ENCODE measurements around the gene MYT1.

MYT1 gene

DNA sequence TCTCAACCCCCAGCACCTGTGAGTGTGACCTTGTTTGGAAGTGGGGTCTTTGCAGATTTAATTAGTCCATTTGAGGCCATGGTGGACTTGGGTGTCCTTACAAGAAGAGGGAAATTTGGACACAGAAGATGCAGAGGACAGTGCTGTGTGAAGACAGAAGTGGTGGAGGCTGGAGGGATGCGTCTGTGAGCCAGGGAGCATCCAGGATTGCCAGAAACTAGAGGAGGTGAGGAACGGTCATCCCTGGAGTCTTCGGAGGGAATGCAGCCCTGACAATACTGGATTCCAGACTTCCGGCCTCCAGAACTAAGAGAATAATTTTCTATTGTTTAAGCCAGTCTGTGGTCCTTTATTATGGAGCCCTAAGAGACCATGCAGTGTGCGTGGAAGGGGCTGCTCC lies 34.0 kb upstream of the MYT1 start:
- Histone ChIP-seq H3K4me2 (ENCODE audit: low read depth, low read length) (no peak overlapping the region), H3K36me3 (replicated peaks; ENCODE audit: insufficient read depth, low read length) (no peaks in the 10 kb centered on the region), H3K27me3 (replicated peaks; ENCODE audit: insufficient read depth, low read length) (peaks cover 35% of the 10 kb centered on the region), H3K79me2 (ENCODE audit: low read length) (no peaks in the 10 kb centered on the region), H3K9me3 (replicated peaks; ENCODE audit: insufficient read depth, low read length) (no peaks in the 10 kb centered on the region), H3K9me2 (replicated peaks; ENCODE audit: insufficient read depth, low read length) (no peaks in the 10 kb centered on the region), H3K4me3 (ENCODE audit: low read length) (no peak overlapping the region), H2AFZ (ENCODE audit: low read length) (no peak overlapping the region), H3K27ac (ENCODE audit: low read length) (no peak overlapping the region), H3F3A (ENCODE audit: insufficient read depth, low read length) (peaks cover 4% of the 10 kb centered on the region), H3K9ac (ENCODE audit: low read length) (no peak overlapping the region), H3K4me1 (ENCODE audit: low read length) (no peaks in the 10 kb centered on the region), H4K20me1 (ENCODE audit: insufficient read depth, low read length) (no peaks in the 10 kb centered on the region)
- DNase-seq = no peak
- TF ChIP-seq, protein P1, sequence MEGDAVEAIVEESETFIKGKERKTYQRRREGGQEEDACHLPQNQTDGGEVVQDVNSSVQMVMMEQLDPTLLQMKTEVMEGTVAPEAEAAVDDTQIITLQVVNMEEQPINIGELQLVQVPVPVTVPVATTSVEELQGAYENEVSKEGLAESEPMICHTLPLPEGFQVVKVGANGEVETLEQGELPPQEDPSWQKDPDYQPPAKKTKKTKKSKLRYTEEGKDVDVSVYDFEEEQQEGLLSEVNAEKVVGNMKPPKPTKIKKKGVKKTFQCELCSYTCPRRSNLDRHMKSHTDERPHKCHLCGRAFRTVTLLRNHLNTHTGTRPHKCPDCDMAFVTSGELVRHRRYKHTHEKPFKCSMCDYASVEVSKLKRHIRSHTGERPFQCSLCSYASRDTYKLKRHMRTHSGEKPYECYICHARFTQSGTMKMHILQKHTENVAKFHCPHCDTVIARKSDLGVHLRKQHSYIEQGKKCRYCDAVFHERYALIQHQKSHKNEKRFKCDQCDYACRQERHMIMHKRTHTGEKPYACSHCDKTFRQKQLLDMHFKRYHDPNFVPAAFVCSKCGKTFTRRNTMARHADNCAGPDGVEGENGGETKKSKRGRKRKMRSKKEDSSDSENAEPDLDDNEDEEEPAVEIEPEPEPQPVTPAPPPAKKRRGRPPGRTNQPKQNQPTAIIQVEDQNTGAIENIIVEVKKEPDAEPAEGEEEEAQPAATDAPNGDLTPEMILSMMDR (IDR thresholded peaks at IDR 0.05; ENCODE audit: low read length) = no peak
- no peak for TF ChIP-seq EZH2phosphoT487 (IDR thresholded peaks at IDR 0.05; ENCODE audit: low read length)
- TF ChIP-seq EZH2 (optimal IDR thresholded peaks at IDR 0.05; ENCODE audit: low read depth, low read length) = no peak

DNA sequence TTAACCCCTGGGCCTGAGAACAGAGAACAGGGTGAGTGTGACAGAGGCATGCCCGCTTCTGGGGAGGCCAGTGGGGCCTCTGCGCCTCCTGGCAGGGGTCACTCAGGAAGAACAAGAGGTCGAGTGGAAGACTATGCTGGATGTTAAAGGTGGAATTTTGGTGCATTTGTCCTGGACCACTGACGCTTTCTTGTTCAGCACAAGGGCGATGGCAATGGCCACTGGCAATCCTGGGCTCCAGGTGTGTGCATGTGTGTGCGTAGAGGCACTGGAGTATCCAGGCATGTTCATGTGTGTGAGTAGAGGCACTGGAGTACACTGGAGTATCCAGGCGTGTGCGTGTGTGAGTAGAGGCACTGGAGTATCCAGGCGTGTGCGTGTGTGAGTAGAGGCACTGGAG lies 33.4 kb upstream of the MYT1 start:
- H2AFZ ChIP-seq (ENCODE audit: low read length) = no peak overlapping the region
- no peaks in the 10 kb centered on the region for H3K9me2 ChIP-seq (replicated peaks; ENCODE audit: insufficient read depth, low read length)
- no peak overlapping the region for H3K27ac ChIP-seq (ENCODE audit: low read length)
- H4K20me1 ChIP-seq (ENCODE audit: insufficient read depth, low read length) = no peaks in the 10 kb centered on the region
- H3K4me2 ChIP-seq (ENCODE audit: low read depth, low read length) = no peak overlapping the region
- no peak for TF ChIP-seq EZH2phosphoT487 (IDR thresholded peaks at IDR 0.05; ENCODE audit: low read length)
- TF ChIP-seq, protein P1 (IDR thresholded peaks at IDR 0.05; ENCODE audit: low read length) = no peak
- TF ChIP-seq EZH2 (optimal IDR thresholded peaks at IDR 0.05; ENCODE audit: low read depth, low read length) = no peak
- H3K4me1 ChIP-seq (ENCODE audit: low read length) = no peaks in the 10 kb centered on the region
- H3K4me3 ChIP-seq (ENCODE audit: low read length) = no peak overlapping the region
- H3K27me3 ChIP-seq (replicated peaks; ENCODE audit: insufficient read depth, low read length) = peaks cover 35% of the 10 kb centered on the region
- no peaks in the 10 kb centered on the region for H3K9me3 ChIP-seq (replicated peaks; ENCODE audit: insufficient read depth, low read length)
- H3K79me2 ChIP-seq (ENCODE audit: low read length) = no peaks in the 10 kb centered on the region
- no peaks in the 10 kb centered on the region for H3K36me3 ChIP-seq (replicated peaks; ENCODE audit: insufficient read depth, low read length)
- H3K9ac ChIP-seq (ENCODE audit: low read length) = no peak overlapping the region
- no peak for DNase-seq
- H3F3A ChIP-seq (ENCODE audit: insufficient read depth, low read length) = peaks cover 4% of the 10 kb centered on the region

DNA sequence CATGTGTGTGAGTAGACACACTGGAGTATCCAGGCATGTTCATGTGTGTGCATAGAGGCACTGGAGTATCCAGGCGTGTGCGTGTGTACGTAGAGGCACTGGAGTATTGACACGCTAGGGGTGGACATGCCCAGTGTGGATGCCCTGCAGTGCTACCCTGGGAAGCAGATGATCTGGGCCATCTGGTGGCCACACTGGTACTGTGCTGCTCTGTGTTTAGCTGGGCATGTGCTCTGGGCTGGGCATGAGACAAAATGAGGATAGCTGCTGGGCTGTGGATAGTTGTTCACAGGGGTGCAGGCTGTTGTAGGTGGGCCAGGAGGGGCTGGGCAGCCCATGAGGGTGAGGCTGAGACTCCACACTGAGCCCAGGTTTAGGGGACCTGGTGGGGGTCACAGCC lies 32.8 kb upstream of the MYT1 start:
- no peak overlapping the region for H2AFZ ChIP-seq (ENCODE audit: low read length)
- H4K20me1 ChIP-seq (ENCODE audit: insufficient read depth, low read length) = no peaks in the 10 kb centered on the region
- H3K4me1 ChIP-seq (ENCODE audit: low read length) = no peaks in the 10 kb centered on the region
- no peak for TF ChIP-seq EZH2phosphoT487 (IDR thresholded peaks at IDR 0.05; ENCODE audit: low read length)
- TF ChIP-seq, protein P1 (IDR thresholded peaks at IDR 0.05; ENCODE audit: low read length) = 0 out of 2 replicates have a peak, but pooled peaks have one; percentile 8
- no peak overlapping the region for H3K9ac ChIP-seq (ENCODE audit: low read length)
- H3F3A ChIP-seq (ENCODE audit: insufficient read depth, low read length) = peaks cover 4% of the 10 kb centered on the region
- no peak overlapping the region for H3K27ac ChIP-seq (ENCODE audit: low read length)
- H3K4me3 ChIP-seq (ENCODE audit: low read length) = no peak overlapping the region
- DNase-seq = no peak
- H3K9me3 ChIP-seq (replicated peaks; ENCODE audit: insufficient read depth, low read length) = no peaks in the 10 kb centered on the region
- peaks cover 37% of the 10 kb centered on the region for H3K27me3 ChIP-seq (replicated peaks; ENCODE audit: insufficient read depth, low read length)
- no peaks in the 10 kb centered on the region for H3K79me2 ChIP-seq (ENCODE audit: low read length)
- no peak overlapping the region for H3K4me2 ChIP-seq (ENCODE audit: low read depth, low read length)
- no peaks in the 10 kb centered on the region for H3K36me3 ChIP-seq (replicated peaks; ENCODE audit: insufficient read depth, low read length)
- H3K9me2 ChIP-seq (replicated peaks; ENCODE audit: insufficient read depth, low read length) = no peaks in the 10 kb centered on the region
